Right lobe of liver (tissue), 4 donors: ENCODE data around the gene GABPB2.
A peak's percentile ranks its signal among the peaks of the same experiment; 100 is the strongest.

Experiments
- POLR2A ChIP-seq: fragments of 450-650 bp; IDR thresholded peaks from one replicate; pipeline ENCODE4 v1.6.1; 2017; ENCODE audit warnings: antibody characterized with exemption, mild to moderate bottlenecking
- TF ChIP-seq, protein P1 (sequence below), 4 donors: fragments of 200-600 bp in 3 of 4; fragments of 450-650 bp in 1 of 4; IDR thresholded peaks; one replicate each; pipeline versions ENCODE4 v1.5.1 to v1.8.0; 2016 to 2022; ENCODE audit warnings: antibody characterized with exemption in 4 of 4, mild to moderate bottlenecking in 2 of 4
- donor health status: DM: no; HTN: no; CAD: no.
- donor health status: DM: no; HTN: no; CAD: no.
- donor health status: DM: no; HTN: yes; CAD: no.

DNA sequence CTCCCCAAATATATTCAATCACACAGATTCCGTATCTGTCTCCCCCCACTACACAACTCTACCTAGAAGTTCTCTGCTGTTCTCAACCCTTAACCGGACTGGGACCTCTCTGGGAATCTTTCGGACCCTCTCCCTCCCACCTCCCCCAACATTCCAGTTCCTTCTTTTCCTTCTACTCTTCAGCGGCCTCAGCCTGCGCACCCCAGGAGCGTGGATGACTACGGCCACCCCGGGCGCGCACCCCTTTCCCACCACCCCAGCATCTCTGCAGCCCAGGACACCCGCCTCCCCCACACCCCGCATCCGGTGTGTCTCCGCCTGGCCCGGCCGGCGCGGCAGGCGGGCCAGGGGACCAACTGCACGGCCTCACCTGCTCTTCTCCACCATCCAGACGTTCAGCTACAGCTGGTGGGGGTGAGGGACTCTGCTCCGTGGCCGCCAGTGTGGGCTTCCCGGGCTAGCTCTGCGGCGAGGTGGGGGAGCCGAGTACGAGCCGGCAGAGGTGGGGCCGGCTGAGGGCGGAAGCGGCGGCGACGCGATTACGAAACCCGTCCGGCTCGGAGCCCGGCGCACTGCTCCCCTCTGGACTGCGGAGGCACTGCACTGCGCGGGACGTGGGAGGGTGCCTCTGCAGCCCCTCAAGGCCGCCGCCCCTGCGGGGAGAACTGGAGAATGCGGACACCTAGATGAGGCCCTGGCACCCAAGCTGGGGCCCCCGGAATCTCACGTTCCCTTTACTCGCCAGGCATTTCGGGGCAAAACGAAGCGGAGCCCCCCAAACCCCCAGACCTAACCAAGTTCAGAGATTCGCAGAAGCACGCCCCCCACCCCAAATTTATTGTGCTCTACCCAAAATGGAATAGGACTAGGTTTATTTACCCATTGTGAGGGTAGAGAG lies 11.2 kb upstream of the GABPB2 start, which contains the start of gene CDC42SE1:
- TF ChIP-seq, protein P1, sequence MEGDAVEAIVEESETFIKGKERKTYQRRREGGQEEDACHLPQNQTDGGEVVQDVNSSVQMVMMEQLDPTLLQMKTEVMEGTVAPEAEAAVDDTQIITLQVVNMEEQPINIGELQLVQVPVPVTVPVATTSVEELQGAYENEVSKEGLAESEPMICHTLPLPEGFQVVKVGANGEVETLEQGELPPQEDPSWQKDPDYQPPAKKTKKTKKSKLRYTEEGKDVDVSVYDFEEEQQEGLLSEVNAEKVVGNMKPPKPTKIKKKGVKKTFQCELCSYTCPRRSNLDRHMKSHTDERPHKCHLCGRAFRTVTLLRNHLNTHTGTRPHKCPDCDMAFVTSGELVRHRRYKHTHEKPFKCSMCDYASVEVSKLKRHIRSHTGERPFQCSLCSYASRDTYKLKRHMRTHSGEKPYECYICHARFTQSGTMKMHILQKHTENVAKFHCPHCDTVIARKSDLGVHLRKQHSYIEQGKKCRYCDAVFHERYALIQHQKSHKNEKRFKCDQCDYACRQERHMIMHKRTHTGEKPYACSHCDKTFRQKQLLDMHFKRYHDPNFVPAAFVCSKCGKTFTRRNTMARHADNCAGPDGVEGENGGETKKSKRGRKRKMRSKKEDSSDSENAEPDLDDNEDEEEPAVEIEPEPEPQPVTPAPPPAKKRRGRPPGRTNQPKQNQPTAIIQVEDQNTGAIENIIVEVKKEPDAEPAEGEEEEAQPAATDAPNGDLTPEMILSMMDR (IDR thresholded peaks at IDR 0.05) = peak; percentile 78 to 87 (median 84)
- peak; percentile 93 for TF ChIP-seq POLR2A
